DOHH2 (cell line): ENCODE measurements around the gene MMS22L.
A peak's percentile ranks its signal among the peaks of the same experiment; 100 is the strongest.

Experiments used
- H3F3A ChIP-seq: fragments of 200-600 bp; sonication (generic), shearing (Covaris generic); 2 replicates; pipeline ENCODE4 v1.6.0; 2016; ENCODE audit warnings: antibody characterized with exemption, mild to moderate bottlenecking; ENCODE audit not compliant: control insufficient read depth, insufficient read depth
- H3K27ac ChIP-seq: fragments of 200-600 bp; sonication (generic); 2 replicates; pipeline ENCODE4 v1.5.1; 2014; ENCODE audit warnings: low read depth, mild to moderate bottlenecking, low read length, moderate library complexity
- H3K27me3 ChIP-seq: fragments of 200-600 bp; sonication (generic); 2 replicates; pipeline ENCODE4 v1.6.1; 2014; ENCODE audit warnings: mild to moderate bottlenecking, low read length, mixed read lengths; ENCODE audit not compliant: control insufficient read depth
- H3K36me3 ChIP-seq: fragments of 200-600 bp; sonication (generic); 2 replicates; pipeline ENCODE4 v1.6.1; 2014; ENCODE audit warnings: mild to moderate bottlenecking, low read length, moderate library complexity, mixed read lengths; ENCODE audit not compliant: control insufficient read depth
- H3K4me1 ChIP-seq: fragments of 200-600 bp; sonication (generic); 2 replicates; pipeline ENCODE4 v1.6.1; 2014; ENCODE audit warnings: mild to moderate bottlenecking, low read length, mixed read lengths; ENCODE audit not compliant: control insufficient read depth
- H3K4me2 ChIP-seq: fragments of 200-600 bp; sonication (generic); 2 replicates; pipeline ENCODE4 v1.6.0; 2014; ENCODE audit warnings: mild to moderate bottlenecking, low read length, moderate library complexity
- H3K4me3 ChIP-seq: fragments of 200-600 bp; sonication (generic); 2 replicates; pipeline ENCODE4 v1.5.1; 2014; ENCODE audit warnings: mild to moderate bottlenecking, low read length, mixed read lengths
- H3K79me2 ChIP-seq: fragments of 200-600 bp; sonication (generic); 2 replicates; pipeline ENCODE4 v1.6.1; 2014; ENCODE audit warnings: mild to moderate bottlenecking, low read length, mixed read lengths; ENCODE audit not compliant: control insufficient read depth
- H3K9me2 ChIP-seq: fragments of 200-600 bp; sonication (generic); replicated peaks from 2 replicates; pipeline ENCODE4 v1.6.1; 2014; ENCODE audit warnings: mild to moderate bottlenecking, low read length, mixed read lengths; ENCODE audit not compliant: control insufficient read depth
- H3K9me3 ChIP-seq: fragments of 200-600 bp; sonication (generic); 2 replicates; pipeline ENCODE4 v1.6.1; 2014; ENCODE audit warnings: antibody characterized with exemption, low read length, mixed read lengths; ENCODE audit not compliant: control insufficient read depth, insufficient read depth
- H4K20me1 ChIP-seq: fragments of 200-600 bp; sonication (generic); 2 replicates; pipeline ENCODE4 v1.6.0; 2014; ENCODE audit warnings: low read depth, mild to moderate bottlenecking, antibody characterized with exemption, low read length, moderate library complexity; ENCODE audit not compliant: control insufficient read depth, insufficient read depth
- CTCF ChIP-seq: fragments of 200-600 bp; sonication (generic); IDR thresholded peaks from one replicate; pipeline ENCODE4 v1.5.1; 2014; ENCODE audit warnings: antibody characterized with exemption, mild to moderate bottlenecking, low read depth, low read length; ENCODE audit not compliant: poor library complexity, severe bottlenecking
- EZH2phosphoT487 ChIP-seq: fragments of 200-600 bp; sonication (generic); IDR thresholded peaks from 2 replicates; pipeline ENCODE4 v1.6.1; 2017; ENCODE audit warnings: borderline replicate concordance, mild to moderate bottlenecking, antibody characterized with exemption, low read length, moderate library complexity, mixed read lengths

MMS22L gene

GRCh38 chr6:97186416-97186999 lies 96.5 kb downstream of the MMS22L start:
- no peaks in the 10 kb centered on the region for H3K9me2 ChIP-seq
- no peaks in the 10 kb centered on the region; the same call in 1 of the 2 replicates for H4K20me1 ChIP-seq
- H3K79me2 ChIP-seq: no peaks in the 10 kb centered on the region
- H3K9me3 ChIP-seq: no peaks in the 10 kb centered on the region
- H3K4me2 ChIP-seq: no peak overlapping the region
- no peaks in the 10 kb centered on the region for H3K4me1 ChIP-seq
- peaks cover 16% of the 10 kb centered on the region for H3F3A ChIP-seq
- peaks cover 29% of the 10 kb centered on the region for H3K36me3 ChIP-seq
- H3K4me3 ChIP-seq: no peak overlapping the region
- no peaks in the 10 kb centered on the region for H3K27me3 ChIP-seq
- TF ChIP-seq EZH2phosphoT487: no peak
- peak; percentile 86 for TF ChIP-seq CTCF
- H3K27ac ChIP-seq: no peak overlapping the region

GRCh38 chr6:97177905-97178304 lies 105.1 kb downstream of the MMS22L start:
- H3K9me2 ChIP-seq: no peaks in the 10 kb centered on the region
- H3K4me2 ChIP-seq: no peak overlapping the region
- peaks cover 51% of the 10 kb centered on the region for H3K36me3 ChIP-seq
- no peak overlapping the region for H3K4me3 ChIP-seq
- no peaks in the 10 kb centered on the region for H4K20me1 ChIP-seq
- no peaks in the 10 kb centered on the region for H3K79me2 ChIP-seq
- no peaks in the 10 kb centered on the region for H3F3A ChIP-seq
- H3K27ac ChIP-seq: no peak overlapping the region
- no peaks in the 10 kb centered on the region for H3K27me3 ChIP-seq
- TF ChIP-seq CTCF: no peak
- TF ChIP-seq EZH2phosphoT487: no peak
- H3K4me1 ChIP-seq: no peaks in the 10 kb centered on the region
- H3K9me3 ChIP-seq: no peaks in the 10 kb centered on the region

- Histone ChIP-seq H3K36me3 (peaks cover 49% of the 10 kb centered on the region), H3K9me3 (no peaks in the 10 kb centered on the region), H3K4me3 (no peak overlapping the region), H3K79me2 (no peaks in the 10 kb centered on the region), H3K27me3 (no peaks in the 10 kb centered on the region), H3K4me2 (no peak overlapping the region), H3F3A (no peaks in the 10 kb centered on the region), H4K20me1 (no peaks in the 10 kb centered on the region), H3K9me2 (no peaks in the 10 kb centered on the region), H3K27ac (no peak overlapping the region), H3K4me1 (no peaks in the 10 kb centered on the region)
- TF ChIP-seq EZH2phosphoT487: no peak
- TF ChIP-seq CTCF: no peak
Observed at GRCh38 chr6:97176468-97176867, 106.5 kb downstream of the MMS22L start.
